PFSK-1 (cell line): ENCODE results near the gene KIF13A.
A peak's percentile ranks its signal among the peaks of the same experiment; 100 is the strongest.

ENCODE experiments used
- FOXP2 ChIP-seq: optimal IDR thresholded peaks from 2 replicates; pipeline ENCODE3; 2011; ENCODE audit warnings: borderline replicate concordance, control low read depth, inconsistent platforms; ENCODE audit not compliant: insufficient read depth; ENCODE audit errors: extremely low read length, extremely low read depth
- POLR2AphosphoS5 ChIP-seq: IDR thresholded peaks from 2 replicates; pipeline ENCODE4 v1.6.1; 2012; ENCODE audit warnings: low read depth, mild to moderate bottlenecking, control low read depth, low read length, moderate library complexity
- SIN3A ChIP-seq: IDR thresholded peaks from 2 replicates; pipeline ENCODE4 v1.6.1; 2012; ENCODE audit warnings: mild to moderate bottlenecking, low read length, moderate library complexity, borderline replicate concordance; ENCODE audit not compliant: insufficient read depth
- TAF1 ChIP-seq: IDR thresholded peaks from 2 replicates; pipeline ENCODE4 v1.6.1; 2012; ENCODE audit warnings: low read length, control low read depth, borderline replicate concordance; ENCODE audit not compliant: insufficient read depth
- TF ChIP-seq, protein P1 (sequence below), 2 experiments: IDR thresholded peaks; 2 replicates each; pipeline versions ENCODE4 v1.6.1 to v1.8.0; 2011 to 2012; ENCODE audit warnings: low read depth in 2 of 2, low read length in 2 of 2, control low read depth in 1 of 2, inconsistent platforms in 1 of 2, mild to moderate bottlenecking in 1 of 2, moderate library complexity in 1 of 2; ENCODE audit not compliant: insufficient read depth in 1 of 2

KIF13A gene

DNA sequence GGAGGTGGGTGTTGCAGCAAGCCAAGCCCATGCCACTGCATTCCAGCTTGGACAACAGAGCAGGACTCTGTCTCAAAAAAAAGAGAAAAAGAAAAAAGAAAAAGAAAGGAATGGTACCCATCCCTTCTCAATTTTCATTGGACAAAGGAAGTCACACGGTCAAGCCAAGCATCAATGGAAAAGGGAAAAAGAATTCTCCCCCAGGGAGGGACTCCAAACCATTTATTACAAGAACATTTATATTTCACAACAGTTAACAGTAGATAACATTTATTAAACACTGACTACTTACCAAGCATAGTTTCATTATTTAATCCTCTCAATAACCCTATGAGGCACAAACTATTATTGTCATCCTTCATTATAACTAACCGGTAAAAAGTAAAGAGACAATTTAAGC lies 6.6 kb upstream of the KIF13A start:
- no peak for TF ChIP-seq SIN3A
- TF ChIP-seq, protein P1, sequence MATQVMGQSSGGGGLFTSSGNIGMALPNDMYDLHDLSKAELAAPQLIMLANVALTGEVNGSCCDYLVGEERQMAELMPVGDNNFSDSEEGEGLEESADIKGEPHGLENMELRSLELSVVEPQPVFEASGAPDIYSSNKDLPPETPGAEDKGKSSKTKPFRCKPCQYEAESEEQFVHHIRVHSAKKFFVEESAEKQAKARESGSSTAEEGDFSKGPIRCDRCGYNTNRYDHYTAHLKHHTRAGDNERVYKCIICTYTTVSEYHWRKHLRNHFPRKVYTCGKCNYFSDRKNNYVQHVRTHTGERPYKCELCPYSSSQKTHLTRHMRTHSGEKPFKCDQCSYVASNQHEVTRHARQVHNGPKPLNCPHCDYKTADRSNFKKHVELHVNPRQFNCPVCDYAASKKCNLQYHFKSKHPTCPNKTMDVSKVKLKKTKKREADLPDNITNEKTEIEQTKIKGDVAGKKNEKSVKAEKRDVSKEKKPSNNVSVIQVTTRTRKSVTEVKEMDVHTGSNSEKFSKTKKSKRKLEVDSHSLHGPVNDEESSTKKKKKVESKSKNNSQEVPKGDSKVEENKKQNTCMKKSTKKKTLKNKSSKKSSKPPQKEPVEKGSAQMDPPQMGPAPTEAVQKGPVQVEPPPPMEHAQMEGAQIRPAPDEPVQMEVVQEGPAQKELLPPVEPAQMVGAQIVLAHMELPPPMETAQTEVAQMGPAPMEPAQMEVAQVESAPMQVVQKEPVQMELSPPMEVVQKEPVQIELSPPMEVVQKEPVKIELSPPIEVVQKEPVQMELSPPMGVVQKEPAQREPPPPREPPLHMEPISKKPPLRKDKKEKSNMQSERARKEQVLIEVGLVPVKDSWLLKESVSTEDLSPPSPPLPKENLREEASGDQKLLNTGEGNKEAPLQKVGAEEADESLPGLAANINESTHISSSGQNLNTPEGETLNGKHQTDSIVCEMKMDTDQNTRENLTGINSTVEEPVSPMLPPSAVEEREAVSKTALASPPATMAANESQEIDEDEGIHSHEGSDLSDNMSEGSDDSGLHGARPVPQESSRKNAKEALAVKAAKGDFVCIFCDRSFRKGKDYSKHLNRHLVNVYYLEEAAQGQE (IDR thresholded peaks at IDR 0.05; ENCODE audit: insufficient read depth in 1 of 2, low read depth in 2 of 2, low read length in 2 of 2), result no peak
- no peak for TF ChIP-seq TAF1
- TF ChIP-seq FOXP2, result no peak
- TF ChIP-seq POLR2AphosphoS5, result no peak

DNA sequence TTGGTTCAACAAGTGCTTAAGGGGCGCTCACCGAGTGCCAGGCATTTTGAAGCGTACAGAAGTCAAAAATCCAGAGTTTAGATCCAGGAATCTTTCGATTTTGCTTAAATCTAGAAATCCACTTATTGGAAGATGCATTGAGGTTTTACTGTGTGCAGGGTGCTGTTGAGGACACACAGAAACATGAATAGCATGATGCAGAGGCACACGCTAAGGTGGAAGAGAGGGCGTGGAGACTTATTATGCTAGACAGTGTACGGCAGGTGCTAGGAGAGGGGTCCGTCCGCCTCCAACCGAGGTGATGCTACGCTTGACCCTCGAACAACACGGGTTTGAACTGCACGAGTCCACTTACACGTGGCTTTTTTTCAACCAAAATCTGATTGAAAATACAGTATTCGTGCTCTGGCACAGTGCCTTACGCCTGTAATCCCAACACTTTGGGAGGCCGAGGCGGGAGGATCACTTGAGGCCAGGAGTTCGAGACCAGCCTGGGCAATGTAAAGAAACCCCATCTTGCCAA lies 1.0 kb upstream of the KIF13A start:
- TF ChIP-seq TAF1 (no peak), FOXP2 (no peak), SIN3A (no peak), POLR2AphosphoS5 (no peak)
- TF ChIP-seq, protein P1 (IDR thresholded peaks at IDR 0.05; ENCODE audit: insufficient read depth in 1 of 2, low read depth in 2 of 2, low read length in 2 of 2), result no peak

DNA sequence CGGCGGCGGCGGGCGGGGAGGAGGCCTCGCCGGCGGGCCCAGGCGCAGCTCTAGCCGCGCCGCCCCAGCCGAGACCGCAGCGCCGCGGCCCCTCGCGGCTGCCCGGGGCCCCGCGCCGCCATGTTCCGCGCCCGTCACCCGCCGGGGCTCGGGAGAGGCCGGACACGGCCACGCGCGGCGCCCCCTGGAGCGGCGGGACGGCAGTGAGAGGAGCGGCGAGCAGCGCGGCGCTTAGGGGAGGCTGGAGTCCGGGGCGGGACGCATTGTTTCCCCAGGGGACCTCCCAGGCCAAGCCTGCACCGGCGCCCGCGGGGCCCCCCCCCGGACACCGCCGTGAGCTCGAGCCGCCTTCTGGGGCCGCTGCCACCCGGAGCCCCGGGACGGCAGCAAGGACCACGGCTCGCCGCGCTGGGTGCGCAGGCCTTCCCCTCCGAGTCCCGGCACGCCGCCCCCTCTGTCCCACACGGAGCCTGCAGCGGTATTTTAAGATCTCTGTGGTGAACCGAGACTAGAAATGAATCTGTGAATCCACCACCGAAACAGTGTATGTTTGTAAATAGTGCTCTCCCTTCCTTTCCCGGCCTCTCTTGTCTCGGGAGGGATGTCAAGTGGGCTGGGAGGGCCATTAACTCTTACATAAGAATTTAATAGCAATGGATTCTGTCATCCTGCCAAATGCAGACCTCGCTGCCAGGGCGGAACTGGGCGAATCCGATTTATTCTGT lies 424 bp upstream of the KIF13A start:
- no peak for TF ChIP-seq SIN3A
- no peak for TF ChIP-seq FOXP2
- TF ChIP-seq, protein P1 (IDR thresholded peaks at IDR 0.05; ENCODE audit: insufficient read depth in 1 of 2, low read depth in 2 of 2, low read length in 2 of 2), result no peak
- no peak for TF ChIP-seq TAF1
- TF ChIP-seq POLR2AphosphoS5, result no peak

DNA sequence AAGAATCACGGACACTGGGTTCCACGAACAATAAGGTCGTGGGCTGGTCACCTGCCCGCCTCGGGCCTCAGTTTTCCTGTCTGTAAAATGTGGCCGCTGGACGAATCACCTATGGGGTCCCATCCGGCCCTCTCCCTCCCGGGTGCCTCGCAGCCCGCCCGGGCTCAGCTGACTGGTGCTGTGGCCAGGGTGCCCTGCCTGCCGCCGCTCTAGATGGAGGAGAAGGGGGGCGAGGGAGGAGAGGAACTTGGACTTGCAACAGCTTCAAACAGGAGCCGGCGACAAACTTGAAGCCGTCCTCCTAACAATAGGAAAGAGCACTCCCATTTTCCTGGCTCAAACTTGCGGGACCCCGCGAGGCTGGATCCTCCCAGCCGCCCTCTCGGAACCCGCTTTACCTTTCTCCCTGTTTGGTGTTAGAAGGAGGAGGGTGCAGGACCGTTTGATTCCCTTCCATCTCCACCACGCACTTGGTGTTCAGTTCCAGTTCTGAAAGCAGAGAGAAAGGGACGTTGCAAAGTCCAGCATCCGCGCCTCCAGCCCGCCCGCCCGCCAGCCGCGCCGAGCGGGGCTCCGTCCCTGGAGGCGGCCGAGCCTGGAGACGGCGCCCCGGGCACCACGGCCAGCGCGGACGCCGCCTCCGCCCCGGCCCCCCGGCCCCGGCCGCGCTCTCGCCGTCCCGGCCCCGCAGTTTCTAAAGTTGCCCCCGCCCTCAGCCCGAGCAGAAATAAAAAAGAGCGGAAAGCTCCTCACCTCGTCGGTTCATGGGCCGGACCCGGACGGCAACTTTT lies 584 bp downstream of the KIF13A start:
- TF ChIP-seq SIN3A (no peak), TAF1 (peak; percentile 38; the same call in 1 of the 2 replicates)

DNA sequence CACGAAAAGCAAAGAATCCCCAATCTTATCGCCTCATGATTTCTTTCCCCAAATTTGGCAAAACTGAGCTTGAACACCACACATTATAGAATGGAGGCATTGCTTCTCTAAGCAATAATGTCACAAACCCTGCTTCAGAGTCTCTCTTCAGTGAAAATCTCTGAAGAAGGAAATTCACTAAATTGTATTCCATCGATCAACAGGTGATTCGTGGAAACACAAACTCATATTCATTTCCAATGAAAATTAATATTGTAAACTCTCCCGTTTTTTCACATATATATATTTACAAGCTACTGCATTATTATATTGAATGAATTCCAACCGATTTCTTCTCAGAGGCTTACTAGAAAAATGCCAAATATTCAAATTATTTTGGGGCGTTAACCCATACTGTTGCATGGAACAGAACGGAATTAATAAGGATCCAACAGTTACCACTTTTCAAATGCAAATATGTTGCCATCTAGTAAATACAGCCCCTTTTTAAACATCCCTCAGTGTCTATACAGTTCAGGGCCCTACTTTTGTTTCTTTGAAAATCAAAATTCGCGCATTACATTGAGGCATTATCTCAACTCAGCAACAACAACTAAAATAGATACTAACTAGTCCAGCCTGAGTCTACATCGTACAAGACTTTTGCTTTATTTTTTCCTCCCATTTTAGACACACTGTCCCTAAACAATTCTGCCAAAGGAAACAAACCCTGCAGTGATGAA lies 1.3 kb downstream of the KIF13A start:
- TF ChIP-seq, protein P1 (IDR thresholded peaks at IDR 0.05; ENCODE audit: insufficient read depth in 1 of 2, low read depth in 2 of 2, low read length in 2 of 2), result no peak
- TF ChIP-seq FOXP2, result no peak
- no peak for TF ChIP-seq TAF1
- TF ChIP-seq POLR2AphosphoS5, result no peak
